HG03354 (cell line): Measurements from ENCODE around the gene NTM.
"Not testable (repeated sequence)": the region's sequence is repeated elsewhere in the genome, so short reads cannot be mapped to it uniquely, and the experiment has no call there.

Experiments used
- ATAC-seq: cut with Tn5 transposase; IDR thresholded peaks from one replicate; pipeline ENCODE4 v1.9.1; 2021; ENCODE audit warnings: mild to moderate bottlenecking; ENCODE audit not compliant: unreplicated experiment, poor library complexity, severe bottlenecking

The NTM gene

DNA sequence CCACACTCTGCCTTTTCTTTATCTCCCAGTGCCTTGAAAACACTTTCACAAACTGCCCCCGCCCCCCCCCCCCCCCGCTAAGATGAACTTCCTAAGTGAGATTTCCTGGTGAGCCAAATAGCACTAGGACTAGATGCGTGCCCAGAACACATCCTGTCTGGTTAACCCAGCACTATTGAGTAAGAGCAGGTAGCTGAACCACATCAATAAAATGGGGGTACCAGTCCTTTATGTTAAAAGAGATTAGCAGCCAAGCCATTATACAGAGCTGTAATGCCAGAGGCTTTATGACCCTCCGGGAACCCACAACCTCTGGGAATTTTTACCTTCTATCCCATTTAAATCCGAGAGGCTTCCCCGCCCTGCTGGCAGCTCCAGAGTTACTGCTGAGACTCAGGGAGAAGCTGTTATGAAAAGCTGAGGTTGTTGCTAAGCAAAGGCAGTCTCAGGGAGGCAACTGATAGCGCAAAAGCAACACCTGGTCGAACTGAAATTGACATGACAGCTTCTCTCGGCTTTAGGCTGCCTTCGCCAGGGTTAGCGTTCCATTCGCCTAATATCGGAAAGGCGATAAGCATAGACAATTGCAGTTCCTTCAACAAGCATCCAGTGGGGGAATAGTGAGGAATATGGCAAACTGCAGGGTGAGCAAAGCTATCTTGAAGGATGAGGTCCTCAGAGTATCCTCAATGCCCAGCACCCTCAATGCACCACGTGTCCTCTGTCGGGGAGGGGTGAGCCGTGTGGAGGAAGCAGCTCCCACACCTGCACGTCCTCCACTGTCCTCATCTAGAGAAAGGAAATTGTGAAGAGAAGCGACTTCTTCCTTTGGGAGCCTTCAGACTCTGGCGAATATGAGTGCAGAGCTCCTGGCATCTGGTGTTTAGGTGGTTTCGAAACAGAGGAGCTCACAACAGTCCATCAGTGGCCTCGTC is 977.0 kb downstream of the NTM start:
- no peak for ATAC-seq

- no peak for ATAC-seq
These were observed 979.7 kb downstream of the NTM start for GRCh38 chr11:132349811-132350733.

DNA sequence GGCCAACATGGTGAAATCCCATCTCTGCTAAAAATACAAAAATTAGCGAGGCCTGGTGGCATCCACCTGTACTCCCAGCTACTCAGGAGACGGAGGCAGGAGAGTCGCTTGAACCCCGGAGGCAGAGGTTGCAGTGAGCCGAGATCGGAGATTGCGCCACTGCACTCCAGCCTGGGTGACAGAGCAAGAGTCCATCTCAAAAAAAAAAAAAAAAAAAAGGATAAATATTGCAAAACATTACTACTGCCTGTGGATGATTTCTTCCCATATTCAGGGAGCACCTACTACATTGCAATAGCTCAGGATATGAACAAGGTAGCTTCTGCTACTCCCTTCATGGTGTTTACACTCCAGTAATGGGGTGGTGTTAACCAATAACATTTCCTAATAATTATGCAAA is 980.6 kb downstream of the NTM start:
- ATAC-seq: no peak

DNA sequence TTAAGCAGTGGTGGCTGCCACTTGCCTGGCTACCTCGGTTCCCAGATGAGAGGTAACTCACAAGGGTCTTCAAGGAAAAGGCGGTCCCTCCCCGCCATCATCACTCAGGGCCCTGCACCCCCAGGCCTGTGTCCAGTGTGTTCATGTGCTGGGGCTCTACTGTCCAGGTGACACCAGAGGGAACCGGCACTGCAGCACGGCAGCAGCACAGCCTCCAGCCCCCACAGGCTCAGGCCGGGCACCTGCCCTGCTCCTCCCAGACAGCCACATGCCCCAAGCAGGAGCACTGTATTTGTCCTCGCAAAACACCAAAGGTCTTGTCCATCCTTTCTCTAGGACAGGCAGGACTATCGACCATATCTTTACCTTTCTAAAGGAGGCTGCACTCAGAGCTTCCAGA is 982.1 kb downstream of the NTM start:
- ATAC-seq: no peak

- no peak for ATAC-seq
These were observed 982.8 kb downstream of the NTM start for GRCh38 chr11:132353255-132353654.

GRCh38 chr11:132357811-132358572 is 987.6 kb downstream of the NTM start:
- peak; percentile 80 for ATAC-seq

GRCh38 chr11:132358573-132358953 is 988.1 kb downstream of the NTM start:
- peak; percentile 48 for ATAC-seq

DNA sequence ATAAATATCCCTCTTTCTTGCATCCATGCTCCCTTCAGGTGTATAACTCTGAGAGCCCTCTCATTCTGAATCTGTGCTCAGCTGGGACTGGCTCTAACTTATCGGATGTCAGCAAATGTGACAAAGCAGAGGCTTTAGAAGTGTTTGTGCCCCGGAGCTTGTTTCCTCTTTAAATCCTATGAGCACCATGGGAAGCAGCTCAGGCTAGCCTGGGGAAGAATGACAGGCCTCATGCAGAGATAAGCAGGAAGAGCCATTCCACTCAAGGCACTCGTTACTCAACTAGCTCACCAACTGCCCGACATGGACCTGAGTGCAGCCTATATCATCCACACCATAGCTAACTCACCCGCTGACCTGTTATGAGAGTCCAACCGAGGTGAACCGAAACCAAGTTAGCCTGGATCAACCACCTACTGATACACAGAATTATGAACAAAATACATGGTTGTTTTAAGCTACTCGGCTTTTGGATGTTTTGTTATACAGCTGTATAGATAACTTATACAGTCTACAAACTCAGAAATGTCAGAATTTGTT is 990.7 kb downstream of the NTM start:
- ATAC-seq: no peak

GRCh38 chr11:132365650-132366049 is 995.2 kb downstream of the NTM start:
- ATAC-seq: no peak

- no peak for ATAC-seq
These were observed 996.9 kb downstream of the NTM start for GRCh38 chr11:132367293-132367692.

GRCh38 chr11:132370114-132370513 is 999.7 kb downstream of the NTM start:
- ATAC-seq: not testable (repeated sequence)

GRCh38 chr11:132373405-132374143 is 1003.2 kb downstream of the NTM start:
- ATAC-seq: no peak

DNA sequence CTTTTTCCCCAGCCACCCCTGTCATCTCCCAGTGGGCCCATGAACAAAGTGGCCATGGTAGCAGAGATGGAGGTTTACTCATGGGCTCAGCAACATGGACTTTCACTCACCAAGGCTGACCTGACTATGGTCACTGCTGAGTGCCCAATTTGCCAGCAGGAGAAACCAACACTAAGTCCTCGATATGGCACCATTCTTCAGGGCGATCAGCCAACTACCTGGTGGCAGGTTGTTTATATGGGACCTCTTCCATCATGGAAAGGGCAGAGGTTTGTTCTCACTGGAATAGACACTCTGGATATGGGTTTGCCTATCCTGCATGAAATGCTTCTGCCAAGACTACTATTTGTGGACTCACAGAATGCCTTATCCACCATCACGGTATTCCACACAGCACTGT is 1009.1 kb downstream of the NTM start:
- no peak for ATAC-seq
